Activated T-cell treated with anti-CD3 and anti-CD28 coated beads for 24 hours (primary cell): Measurements from ENCODE around the gene METTL23.
"Not testable (repeated sequence)": the region's sequence is repeated elsewhere in the genome, so short reads cannot be mapped to it uniquely, and the experiment has no call there.

Experiments used
- DNase-seq: peaks from one replicate; pipeline ENCODE4 v3.0.0-alpha.2; 2020; ENCODE audit warnings: low read depth

Gene METTL23

DNA sequence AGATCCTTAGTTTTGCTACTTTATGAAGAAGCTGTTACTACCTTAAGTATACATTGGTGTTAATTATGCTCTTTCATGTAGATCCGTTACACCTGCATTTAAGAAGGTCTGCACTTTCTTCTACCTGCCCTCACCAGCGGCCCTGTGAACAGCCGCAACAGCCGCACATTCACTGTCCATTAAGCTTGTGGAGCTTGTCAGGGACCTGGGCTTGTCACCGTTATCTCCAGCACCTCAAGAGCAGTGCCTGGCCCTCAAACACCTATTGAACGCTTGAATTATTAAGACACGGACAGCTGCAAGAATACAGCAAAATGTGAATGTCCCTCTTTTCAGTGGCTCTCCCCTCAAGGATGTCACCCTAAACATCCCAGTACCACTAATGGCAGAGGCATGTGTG, 12.9 kb upstream of the METTL23 start:
- no peak for DNase-seq

DNA sequence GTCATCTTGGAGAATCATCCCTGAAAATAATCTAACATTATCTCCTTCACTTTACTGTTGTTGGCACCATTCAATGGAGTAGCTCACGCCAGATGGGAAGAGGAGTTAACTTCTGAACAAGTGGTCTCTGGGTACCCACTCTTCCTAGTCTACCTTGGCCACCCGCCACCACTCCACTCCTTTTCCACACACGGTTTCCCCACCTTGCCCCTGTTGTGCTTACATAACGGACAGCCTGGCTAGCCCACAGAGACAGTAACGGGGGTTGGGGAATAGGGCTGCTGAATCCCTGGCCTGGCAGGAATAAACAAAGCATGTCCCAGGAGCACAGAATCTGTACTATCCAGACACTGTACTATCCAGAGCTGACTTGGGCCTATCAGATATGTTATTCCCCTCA, 12.3 kb upstream of the METTL23 start:
- DNase-seq = no peak

DNA sequence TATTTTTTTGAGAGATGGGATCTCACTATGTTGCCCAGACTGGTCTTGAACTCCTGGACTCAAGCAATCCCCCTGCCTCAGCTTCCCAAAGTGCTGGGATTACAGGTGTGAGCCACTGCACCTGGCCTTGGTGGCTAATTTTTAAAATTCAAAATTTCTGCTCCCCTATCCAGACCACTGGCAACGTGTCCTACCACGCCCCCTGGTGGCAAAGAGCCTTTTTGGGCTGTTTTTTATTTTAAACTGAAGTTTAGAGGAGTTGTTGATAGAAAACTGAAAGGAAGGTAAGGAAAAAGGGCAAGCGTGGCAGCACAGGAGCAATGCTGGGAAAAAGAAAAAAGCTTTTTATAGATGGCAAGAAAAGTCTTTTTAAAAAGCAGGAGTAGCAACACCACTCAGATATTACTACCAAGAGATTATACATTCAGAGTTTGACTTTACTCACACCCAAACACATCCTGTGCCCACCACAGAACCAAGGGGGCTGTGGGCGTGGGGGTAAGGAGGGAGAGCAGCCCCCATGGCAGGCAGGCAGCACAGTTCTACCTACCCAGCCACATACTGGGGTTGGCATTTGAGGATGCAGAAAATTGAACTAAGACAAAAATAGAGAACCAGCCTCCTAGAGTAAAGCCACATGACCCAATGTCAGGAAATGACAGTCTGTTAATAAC, 11.7 kb upstream of the METTL23 start:
- peak; percentile 62 for DNase-seq

DNA sequence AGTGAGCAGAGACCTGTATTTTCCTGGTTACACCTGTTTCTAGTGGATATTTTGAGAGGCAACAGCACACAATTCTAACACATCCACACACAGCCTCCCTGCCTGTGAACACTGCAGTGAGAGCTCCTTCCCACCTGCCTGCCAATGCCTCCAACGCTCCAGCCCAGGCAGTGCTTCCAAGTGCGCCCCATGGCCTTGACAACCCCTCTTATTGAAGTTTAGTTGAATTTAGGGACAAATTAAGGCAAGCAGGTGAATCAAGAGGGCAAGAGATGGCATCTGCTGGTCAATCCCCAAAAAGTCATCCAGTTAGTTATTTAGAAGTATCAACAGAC, 11.2 kb upstream of the METTL23 start:
- no peak for DNase-seq

DNA sequence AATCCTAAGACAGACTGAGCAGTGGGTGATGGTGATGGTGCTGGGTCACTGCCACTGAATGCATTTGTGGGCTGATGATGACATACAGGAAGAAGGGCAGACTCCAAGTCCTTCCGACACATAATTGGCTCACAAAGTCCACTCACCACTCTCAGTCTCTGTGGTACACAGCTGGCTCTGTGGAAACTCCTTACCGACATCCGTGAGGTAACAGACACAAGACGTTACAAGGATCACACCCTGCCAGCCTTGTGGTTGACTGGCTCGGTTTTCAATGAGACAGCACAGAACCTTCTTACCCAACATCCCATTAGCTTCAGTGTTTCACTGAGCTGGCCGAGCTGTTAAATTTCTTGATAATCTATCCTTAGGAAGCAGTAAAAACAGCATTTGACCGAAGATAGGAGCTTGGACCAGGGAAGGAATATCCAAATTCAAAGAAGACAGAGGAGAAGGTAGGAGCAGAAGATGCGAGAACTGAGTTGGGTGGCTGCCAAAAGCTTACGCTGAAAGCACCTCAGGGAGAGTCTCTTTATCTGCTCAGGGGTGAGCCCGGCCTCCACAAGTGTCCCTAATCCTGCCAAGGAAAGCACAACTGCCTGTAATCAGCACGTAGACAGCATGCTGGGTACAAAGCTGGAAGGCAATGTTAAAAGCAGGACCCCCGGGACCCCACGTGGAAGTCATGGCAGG, 10.3 kb upstream of the METTL23 start:
- no peak for DNase-seq

DNA sequence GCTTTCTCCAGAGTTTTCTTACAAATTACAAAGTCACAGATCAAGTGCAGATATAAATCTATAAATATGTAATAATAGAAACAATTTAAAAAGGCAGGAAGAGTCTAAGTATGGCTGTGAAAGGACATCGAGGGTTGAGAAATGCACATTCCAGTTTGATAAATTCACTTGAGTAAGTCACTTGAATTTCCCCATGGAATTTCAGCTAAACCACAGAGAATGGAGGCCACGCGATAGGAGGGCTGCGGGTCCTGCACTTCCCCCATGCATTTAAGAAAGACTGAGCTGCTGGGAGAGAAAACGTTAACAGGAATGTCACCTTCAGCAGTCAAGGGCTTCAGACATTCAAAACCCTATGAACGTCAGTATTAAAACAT, 9.8 kb upstream of the METTL23 start:
- no peak for DNase-seq

DNA sequence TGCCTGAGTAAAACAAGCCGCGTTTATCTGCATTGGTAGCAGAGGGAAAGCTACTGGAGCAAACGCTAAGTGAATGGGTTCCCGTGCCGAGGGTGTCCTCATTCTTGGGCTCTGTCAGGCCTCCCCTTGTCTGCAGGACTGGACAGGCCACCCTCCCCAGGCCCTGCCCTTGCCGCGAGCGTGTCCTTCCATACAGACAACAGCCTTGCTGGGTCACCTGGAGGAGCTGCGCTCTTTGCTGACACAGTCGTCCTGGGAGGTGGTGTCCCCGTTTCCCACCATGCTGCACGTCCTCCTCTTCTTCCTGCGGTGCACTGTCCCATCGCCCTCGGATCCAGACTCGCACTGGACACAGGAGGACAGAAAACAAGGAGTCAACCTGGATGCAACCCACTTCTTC, 8.1 kb upstream of the METTL23 start:
- DNase-seq = no peak

DNA sequence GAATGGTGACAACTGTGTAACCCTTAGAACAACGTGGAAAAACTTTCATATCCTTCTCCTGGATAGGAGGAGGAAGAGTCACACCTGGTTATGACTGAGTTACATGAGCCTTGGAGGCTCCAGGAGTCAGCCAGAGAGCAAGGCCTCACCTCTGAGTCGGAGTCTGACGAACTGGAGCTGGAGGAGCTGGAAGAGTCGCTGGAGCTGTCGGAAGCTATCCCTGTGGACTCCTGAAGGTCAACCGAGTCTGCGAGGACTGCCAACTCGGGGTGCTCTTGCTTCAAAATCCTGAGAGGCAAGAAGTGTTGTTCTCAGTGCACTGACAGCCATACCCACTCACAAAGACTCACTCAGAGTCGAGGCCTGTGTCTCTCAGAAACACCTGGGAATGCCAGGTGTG, 6.4 kb upstream of the METTL23 start:
- no peak for DNase-seq

DNA sequence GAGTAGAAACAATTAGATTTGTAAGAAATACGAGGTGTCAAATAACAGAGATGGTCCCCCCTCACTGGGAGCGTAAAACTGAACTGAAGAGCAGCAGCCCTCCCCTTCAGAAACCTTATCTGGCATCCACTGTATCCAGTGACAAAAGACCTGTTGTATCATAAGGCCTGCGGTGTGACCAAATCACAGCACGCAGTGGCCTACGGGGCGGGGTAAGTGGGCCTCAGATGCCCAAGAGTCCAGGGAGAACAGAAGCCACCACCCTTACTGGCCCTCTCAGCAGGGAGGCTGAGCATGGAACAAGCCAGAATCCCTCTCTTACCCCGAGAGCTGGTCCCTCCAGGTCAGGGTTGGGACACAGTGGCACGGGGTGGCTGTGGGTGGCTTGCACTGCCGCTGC, 5.7 kb upstream of the METTL23 start:
- DNase-seq = no peak

DNA sequence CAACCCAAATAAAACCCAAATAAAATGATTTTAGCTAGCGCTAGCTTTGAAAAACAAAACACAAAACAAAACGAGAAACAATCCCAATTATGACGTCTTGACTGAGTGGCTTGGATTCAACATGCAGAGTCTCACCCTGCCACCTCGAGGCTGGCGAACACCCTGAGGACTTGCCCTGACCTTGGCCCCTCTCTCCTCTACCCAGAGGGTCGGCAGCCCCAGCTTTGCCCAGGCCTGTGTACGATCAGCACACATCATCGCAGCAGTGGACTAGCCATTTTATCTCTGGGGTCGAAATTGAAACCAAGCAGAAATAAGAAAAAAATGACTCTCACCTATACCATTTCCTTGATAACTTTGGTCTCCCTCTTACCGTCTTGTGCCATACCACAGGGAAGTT, 5.2 kb upstream of the METTL23 start:
- no peak for DNase-seq

DNA sequence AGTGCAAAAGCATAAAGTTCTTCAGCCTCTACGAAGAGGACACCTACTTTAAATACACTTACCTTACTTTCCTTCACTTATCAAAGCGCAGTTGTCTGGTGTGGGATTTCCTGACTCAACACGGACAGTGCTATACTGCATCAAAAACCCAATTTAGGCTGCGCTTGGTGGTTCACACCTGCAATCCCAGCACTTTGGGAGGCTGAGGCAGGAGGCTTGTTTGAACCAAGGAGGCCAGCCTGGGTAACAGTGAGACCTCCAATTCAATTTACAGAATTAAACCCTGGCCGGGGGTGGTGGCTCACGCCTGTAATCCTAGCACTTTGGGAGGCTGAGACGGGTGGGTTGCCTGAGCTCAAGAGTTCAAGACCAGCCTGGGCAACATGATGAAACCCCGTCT, 4.4 kb upstream of the METTL23 start:
- DNase-seq = no peak

DNA sequence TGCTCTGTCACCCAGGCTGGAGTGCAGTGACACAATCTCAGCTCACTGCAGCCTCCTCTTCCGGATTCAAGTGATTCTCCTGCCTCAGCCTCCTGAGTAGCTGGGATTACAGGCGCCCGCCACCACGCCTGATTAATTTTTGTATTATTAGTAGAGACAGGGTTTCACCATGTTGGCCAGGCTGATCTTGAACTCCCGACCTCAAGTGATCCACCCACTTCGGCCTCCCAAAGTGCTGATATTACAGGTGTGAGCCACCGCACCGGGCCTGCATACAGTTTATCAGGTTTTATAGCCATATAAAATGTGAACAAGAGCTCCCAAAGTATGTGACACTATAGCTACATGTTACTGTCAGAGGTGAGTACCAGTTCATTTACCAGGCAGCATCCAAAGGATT, 3.7 kb upstream of the METTL23 start:
- not testable (repeated sequence) for DNase-seq

DNA sequence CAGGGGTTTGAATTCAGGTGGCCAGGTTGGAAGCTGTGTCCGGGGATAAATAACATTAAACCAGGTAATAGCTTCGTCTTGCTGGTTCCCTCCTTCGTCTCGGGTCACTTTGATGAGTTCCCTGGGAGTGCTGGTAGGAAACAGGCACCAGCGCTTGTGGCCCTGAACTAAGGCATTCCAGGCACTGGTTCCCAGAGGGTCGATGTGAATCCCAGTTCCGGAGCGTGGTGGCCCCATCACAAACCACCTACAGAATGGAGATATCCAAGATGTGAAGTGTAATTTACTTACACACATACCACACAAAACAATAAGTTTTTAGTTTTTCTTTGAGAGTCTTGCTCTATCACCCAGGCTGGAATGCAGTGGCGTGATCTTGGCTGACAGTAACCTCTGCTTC, 2.8 kb upstream of the METTL23 start:
- no peak for DNase-seq

DNA sequence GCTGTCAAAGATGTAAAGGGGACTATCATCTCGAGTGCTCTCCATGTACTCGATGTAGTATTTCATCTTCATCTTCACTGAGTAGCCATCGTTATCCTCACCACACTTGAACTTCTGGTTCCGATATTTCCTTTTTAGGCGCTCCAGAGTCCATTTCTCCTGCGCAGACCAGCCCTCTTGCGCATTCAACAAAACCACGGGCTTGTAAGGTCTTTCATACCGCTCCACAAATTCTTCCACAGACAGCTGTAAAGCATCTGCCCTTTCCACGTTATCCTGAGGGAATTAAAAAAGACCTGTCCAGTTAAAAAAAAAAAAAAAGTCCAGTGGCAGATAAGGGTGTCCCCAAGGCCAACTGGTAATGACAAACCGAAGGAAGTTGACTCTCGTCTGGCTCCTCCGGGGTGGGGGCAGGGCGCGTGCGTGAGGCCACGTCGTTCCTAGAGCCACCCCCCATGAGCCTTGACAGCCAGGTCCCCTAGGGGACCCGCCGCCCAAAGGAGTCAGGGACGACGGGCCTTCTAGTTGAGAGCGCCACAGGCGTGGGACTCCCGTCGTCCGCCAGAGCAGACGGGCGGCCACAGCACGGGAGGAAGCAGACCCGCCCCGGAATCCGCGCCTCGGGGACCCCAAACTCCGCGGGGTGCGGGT, 934 bp upstream of the METTL23 start:
- DNase-seq = peak; percentile 64

DNA sequence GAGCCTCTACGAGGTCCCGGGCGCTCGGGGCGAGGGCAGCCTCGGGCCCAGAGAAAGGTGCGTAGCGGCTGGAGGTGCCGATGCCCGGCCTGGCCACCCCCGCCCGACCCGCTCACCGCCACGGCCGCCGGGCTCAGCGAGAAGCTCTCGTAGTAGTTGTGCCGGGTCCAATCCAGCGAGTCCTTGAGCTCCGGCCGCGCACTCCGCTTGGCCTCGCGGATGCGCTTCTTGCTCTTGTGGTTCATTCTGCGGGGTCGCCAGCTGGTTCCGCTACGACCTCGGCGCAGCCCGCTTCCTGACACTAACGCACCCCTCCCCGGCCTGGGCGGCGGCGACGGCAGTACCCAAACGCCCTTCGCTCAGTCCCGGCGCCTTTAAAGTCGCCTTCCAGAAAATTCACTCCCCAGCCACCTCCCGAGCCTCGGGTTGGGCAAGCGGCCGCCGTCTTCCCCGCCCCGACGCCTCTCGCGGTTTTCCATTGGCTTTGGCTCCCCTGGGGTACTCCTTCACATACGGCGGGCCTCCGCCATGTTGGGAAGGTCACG, 336 bp upstream of the METTL23 start, which contains the start of gene JMJD6:
Gene JMJD6, minus strand, starts transcription at position 376 of the 545 bp plus-strand sequence. Its CDS starts 131 bp downstream, at position 245.
- peak; percentile 93 for DNase-seq

DNA sequence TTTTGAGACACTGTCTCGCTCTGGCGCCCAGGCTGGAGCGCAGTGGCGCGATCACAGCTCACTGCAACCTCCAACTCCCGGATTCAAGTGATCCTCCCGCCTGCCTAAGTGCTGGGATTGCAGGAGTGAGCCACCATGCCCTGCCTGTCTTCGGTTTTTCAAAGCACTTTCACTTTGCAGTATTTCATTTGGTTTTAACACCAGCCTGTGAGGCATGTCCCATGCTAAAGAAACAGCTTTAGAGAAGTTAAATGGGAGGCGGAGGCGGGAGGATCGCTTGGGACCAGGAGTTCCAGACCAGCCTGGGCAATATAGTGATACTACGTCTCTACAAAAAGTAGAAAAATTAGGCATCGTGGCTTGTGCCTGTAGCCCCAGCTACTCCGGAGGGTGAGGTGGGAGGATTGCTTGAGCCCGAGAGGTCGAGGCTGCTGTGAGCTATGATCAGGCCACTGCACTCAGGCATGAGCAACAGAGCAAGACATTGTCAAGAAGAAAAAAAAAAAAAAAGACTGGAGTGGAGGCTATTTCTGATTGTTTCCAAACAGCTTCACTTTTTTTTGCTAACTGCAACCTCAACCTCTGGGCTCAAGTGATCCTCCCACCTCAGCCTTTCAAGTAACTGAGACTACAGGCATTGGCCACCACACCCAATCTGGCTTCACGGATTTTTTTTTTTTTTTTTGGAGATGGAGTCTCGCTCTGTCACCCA, 1.3 kb downstream of the METTL23 start:
- DNase-seq = no peak

DNA sequence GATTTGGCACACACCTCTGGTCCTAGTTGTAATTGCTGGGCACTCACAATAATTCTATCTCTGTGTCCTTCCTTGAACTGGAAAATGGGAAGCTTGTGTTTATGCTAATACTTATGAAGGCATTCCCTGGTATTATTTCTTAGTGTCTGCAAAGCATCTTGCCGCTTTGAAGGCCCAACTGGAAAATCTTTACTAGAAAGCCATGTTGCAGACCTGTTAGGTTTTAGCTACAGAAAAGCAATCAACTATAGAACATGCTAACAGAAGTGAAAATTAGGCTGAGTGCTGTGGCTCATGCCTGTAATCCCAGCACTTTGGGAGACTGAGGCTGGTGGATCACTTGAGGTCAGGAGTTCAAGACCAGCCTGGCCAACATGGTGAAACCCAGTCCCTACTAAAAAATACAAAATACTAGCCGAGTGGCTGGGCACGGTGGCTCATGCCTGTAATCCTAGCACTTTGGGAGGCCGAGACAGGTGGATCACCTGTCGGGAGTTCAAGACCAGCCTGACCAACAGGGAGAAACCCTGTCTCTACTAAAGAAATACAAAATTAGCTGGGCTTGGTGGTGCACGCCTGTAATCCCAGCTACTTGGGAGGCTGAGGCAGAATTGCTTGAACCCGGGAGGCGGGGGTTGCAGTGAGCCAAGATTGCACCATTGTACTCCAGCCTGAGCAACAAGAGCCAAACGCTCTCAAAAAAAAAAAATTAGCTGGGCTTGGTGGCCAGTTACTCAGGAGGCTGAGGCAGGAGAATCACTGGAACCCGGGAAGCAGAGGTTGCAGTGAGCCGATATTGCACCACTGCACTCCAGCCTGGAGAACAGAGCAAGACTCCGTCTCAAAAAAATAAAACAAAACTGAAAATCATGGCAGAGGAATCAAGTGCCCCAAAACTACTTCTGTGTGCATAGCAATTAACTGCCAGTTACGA, 5.4 kb downstream of the METTL23 start:
- DNase-seq = not testable (repeated sequence)

DNA sequence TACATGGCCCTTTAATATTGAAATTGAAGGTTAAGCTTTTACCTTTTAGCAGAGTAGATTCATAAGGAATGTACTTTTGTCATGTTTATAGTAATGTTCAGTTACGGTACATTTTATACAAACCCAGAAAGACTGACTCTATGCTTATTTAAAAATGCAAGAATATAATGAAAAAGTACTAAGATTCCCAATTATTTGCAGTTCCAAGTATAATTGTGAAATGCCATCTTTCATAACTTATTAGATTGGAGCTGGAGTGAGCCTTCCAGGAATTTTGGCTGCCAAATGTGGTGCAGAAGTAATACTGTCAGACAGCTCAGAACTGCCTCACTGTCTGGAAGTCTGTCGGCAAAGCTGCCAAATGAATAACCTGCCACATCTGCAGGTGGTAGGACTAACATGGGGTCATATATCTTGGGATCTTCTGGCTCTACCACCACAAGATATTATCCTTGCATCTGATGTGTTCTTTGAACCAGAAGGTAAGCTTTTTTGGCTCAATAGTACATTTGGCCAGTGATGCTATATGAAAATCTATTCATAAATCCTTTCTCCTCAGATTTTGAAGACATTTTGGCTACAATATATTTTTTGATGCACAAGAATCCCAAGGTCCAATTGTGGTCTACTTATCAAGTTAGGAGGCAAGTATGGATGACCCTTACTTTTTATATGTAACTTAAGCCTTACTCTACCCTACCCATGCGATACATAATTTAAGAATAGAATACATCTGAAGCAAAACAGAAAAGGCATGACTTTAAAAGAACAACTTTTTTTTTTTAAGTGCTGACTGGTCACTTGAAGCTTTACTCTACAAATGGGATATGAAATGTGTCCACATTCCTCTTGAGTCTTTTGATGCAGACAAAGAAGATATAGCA, 6.3 kb downstream of the METTL23 start:
- DNase-seq = no peak

DNA sequence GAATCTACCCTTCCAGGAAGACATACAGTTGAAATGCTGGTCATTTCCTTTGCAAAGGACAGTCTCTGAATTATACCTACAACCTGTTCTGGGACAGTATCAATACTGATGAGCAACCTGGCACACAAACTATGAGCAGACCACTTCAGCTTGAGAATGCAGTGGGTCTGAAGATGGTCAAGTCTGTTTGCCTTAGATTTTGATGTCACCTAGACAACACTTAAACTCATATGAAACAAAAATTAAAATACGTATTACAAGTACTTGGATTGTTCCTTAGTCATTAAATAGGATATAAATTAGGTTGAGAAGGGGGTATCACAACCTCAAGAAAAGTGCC, 6.9 kb downstream of the METTL23 start:
- DNase-seq = no peak

DNA sequence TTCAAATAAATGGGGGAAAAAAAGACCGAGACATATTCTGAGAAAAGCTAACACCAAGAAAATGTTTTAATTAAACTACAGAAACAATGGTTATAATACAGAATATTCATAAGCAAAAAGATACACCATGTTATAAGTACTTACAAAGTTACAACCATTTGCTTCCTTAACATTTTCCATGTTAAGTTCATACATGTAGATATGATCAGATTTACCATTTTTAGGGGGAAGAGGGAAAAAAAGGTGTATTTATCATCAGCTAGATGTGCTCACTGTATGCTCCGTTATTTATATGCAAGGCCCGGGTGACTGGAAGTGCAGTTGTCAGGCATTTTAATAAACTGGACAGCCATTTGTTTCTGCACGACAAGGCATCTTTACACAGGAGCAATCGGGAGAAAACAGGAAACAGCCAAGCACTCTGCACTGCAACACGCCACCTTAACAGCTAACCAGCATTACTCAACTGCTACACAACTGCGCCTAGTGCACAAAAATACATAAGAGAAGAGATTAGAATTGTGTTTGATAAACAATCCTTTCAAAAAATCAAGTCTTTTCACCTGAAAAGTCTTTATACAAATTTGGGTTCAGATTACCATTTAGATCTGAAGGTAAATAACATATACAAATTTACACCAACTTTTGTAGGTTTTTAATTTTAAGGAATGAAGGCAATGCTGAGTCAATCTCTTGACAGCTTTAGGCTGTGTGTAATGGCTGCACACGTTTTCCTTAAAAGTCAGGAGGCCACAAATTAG, 7.6 kb downstream of the METTL23 start:
- no peak for DNase-seq
